ENCODE data around the gene CHP2. TPM values are rescaled to one million over a fixed set of nuclear protein-coding genes. Genes with fewer than 3 reads are reported as not detected.

The CHP2 gene
- 0.34 and 0.93 TPM in 2 replicates for total RNA-seq

GRCh38 chr16:23754594-23755483, at the start of gene CHP2:
Gene CHP2 (plus strand): TSS chr16:23755026. CDS start chr16:23755050, 24 bp downstream.

GRCh38 chr16:23712976-23713375, 41.9 kb upstream of the CHP2 start, which contains the start of gene ERN2:
Gene ERN2 (minus strand): TSS chr16:23713222. CDS start chr16:23713187, 35 bp downstream.

Other genes starting within 250 kb of the CHP2 start
- 14.0 and 21.4 TPM in 2 replicates for gene GGA2, start 244.5 kb upstream of the CHP2 start, total RNA-seq
- gene EARS2, start 197.7 kb upstream of the CHP2 start, total RNA-seq: 30.1 and 49.5 TPM in 2 replicates
- gene UBFD1, start 197.3 kb upstream of the CHP2 start, total RNA-seq: 26.0 and 56.7 TPM in 2 replicates
- 78.4 and 130 TPM in 2 replicates for gene NDUFAB1, start 158.7 kb upstream of the CHP2 start, total RNA-seq
- gene PALB2, start 113.7 kb upstream of the CHP2 start, total RNA-seq: 16.4 and 17.6 TPM in 2 replicates
- 46.1 and 90.5 TPM in 2 replicates for gene DCTN5, start 113.6 kb upstream of the CHP2 start, total RNA-seq
- 0.34 and 1.00 TPM in 2 replicates for gene PLK1, start 76.1 kb upstream of the CHP2 start, total RNA-seq
- gene ERN2, start 41.8 kb upstream of the CHP2 start, total RNA-seq: 0.34 and 1.6 TPM in 2 replicates
- under 0.01 TPM in 1 of 2 replicates, not detected in the other for gene PRKCB, start 81.0 kb downstream of the CHP2 start, total RNA-seq

Measured in nasal cavity respiratory epithelium epithelial cell of viscerocranial mucosa (primary cell).